Common myeloid progenitor, CD34-positive (primary cell): ENCODE results near the gene CHST7. TPM values are rescaled to one million over a fixed set of nuclear protein-coding genes. Genes with fewer than 3 reads are reported as not detected.
"Not testable (repeated sequence)": the region's sequence is repeated elsewhere in the genome, so short reads cannot be mapped to it uniquely, and the experiment has no call there.

Source experiments
- CTCF ChIA-PET: fragments of 350-600 bp; sonication (Branson Sonifier 250); formaldehyde crosslinking; loops from one replicate; lab custom pipeline; 2021; ENCODE audit warnings: antibody characterized with exemption; lab: Charles Lee
- POLR2A ChIA-PET: fragments of 350-600 bp; sonication (Branson Sonifier 250); formaldehyde crosslinking; loops from one replicate; lab custom pipeline; 2021; ENCODE audit warnings: antibody characterized with exemption; lab: Charles Lee
- DNase-seq, 3 donors: peaks; one replicate each; pipeline versions ENCODE4 v3.0.0 to v3.0.0-alpha.2; 2013
- H3K27ac ChIP-seq, 2 experiments: 1 replicate in 1 of 2; 2 replicates in 1 of 2; pipeline ENCODE4 v1.7.0; 2013; ENCODE audit warnings: inconsistent platforms in 2 of 2, low read length in 2 of 2, mild to moderate bottlenecking in 2 of 2, low read depth in 1 of 2, moderate library complexity in 1 of 2; ENCODE audit not compliant: severe bottlenecking in 2 of 2, insufficient read depth in 1 of 2, poor library complexity in 1 of 2
- H3K27me3 ChIP-seq, 5 experiments: replicated peaks in 2 of 5; 1 replicate in 3 of 5; 2 replicates in 2 of 5; pipeline versions ENCODE4 v1.6.1 to v1.7.0; 2013; ENCODE audit warnings: low read length in 4 of 5, mild to moderate bottlenecking in 2 of 5, moderate library complexity in 2 of 5, inconsistent platforms in 1 of 5; ENCODE audit not compliant: insufficient read depth in 5 of 5, control insufficient read depth in 4 of 5
- H3K36me3 ChIP-seq, 4 experiments: 1 replicate in 2 of 4; 2 replicates in 2 of 4; pipeline versions ENCODE4 v1.6.1 to v1.7.0; 2013; ENCODE audit warnings: low read length in 3 of 4, control low read depth in 1 of 4, mild to moderate bottlenecking in 1 of 4; ENCODE audit not compliant: control insufficient read depth in 4 of 4, insufficient read depth in 4 of 4
- H3K4me1 ChIP-seq, 4 experiments: 1 replicate in 3 of 4; 2 replicates in 1 of 4; pipeline versions ENCODE4 v1.6.1 to v1.7.1; 2013; ENCODE audit warnings: low read length in 3 of 4, mild to moderate bottlenecking in 3 of 4, control low read depth in 1 of 4, inconsistent platforms in 1 of 4, moderate library complexity in 1 of 4; ENCODE audit not compliant: control insufficient read depth in 4 of 4, insufficient read depth in 4 of 4; ENCODE audit errors: control extremely low read depth in 1 of 4
- H3K4me3 ChIP-seq, 7 experiments: 1 replicate in 4 of 7; 2 replicates in 3 of 7; pipeline versions ENCODE4 v1.5.1 to v1.7.0; 2013; ENCODE audit warnings: mild to moderate bottlenecking in 7 of 7, low read length in 6 of 7, moderate library complexity in 6 of 7, inconsistent platforms in 2 of 7, low read depth in 2 of 7, control low read depth in 1 of 7; ENCODE audit not compliant: insufficient read depth in 4 of 7, control insufficient read depth in 1 of 7; ENCODE audit errors: extremely low read depth in 1 of 7
- H3K9me3 ChIP-seq, 5 experiments: 1 replicate in 4 of 5; 2 replicates in 1 of 5; pipeline versions ENCODE4 v1.6.1 to v1.7.1; 2013; ENCODE audit warnings: low read length in 4 of 5, mild to moderate bottlenecking in 2 of 5, inconsistent platforms in 1 of 5, low read depth in 1 of 5, moderate library complexity in 1 of 5; ENCODE audit not compliant: control insufficient read depth in 4 of 5, insufficient read depth in 2 of 5; ENCODE audit errors: control extremely low read depth in 1 of 5
- WGBS: methylation state at CpG from one replicate; pipeline ENCODE4 v1.1.5; 2013; ENCODE audit not compliant: insufficient coverage; 5-methylcytosine and 5-hydroxymethylcytosine counted together
- polyA plus RNA-seq: library from polyadenylated mRNA; unstranded; fragments of 120-200 nt; gene quantifications from one replicate; pipeline ENCODE4 v1.2.1, GENCODE V29; 2013

Gene CHST7, protein sequence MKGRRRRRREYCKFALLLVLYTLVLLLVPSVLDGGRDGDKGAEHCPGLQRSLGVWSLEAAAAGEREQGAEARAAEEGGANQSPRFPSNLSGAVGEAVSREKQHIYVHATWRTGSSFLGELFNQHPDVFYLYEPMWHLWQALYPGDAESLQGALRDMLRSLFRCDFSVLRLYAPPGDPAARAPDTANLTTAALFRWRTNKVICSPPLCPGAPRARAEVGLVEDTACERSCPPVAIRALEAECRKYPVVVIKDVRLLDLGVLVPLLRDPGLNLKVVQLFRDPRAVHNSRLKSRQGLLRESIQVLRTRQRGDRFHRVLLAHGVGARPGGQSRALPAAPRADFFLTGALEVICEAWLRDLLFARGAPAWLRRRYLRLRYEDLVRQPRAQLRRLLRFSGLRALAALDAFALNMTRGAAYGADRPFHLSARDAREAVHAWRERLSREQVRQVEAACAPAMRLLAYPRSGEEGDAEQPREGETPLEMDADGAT
- polyA plus RNA-seq, result 1.2 TPM

DNA sequence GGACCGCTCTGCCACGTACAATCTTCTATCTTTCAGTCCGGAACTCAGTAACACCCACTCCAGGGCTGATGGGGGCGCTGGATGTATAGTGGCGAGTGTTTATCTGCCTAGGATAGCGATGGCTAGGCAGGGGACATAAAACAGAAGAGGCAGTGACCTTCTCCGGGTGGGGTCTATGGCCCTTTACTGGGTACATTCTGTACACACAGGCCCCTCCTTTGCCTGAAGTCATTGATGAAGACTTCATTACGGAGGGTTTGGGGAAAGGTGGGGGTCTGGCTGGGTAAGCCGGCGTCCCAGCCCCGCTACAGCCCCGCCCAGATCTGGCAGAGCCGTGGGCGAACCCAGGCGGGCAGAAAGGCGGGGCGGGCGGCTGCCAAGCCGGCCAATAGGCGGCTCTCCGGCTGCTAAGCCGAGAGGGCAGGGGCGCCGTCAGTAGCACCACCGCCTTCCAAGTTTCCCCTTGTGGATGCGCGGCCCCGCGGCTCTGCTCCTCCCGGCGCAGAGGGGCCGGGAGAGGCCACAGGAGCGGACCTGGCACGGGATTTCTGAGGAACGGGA is at the start of gene CHST7:
Gene CHST7, plus strand, starts transcription at position 435 of the 561 bp plus-strand sequence. CDS start 167 bp downstream, outside the sequence.
- H3K9me3 ChIP-seq, result peaks cover 0 to 9% (median 0%) of the 10 kb centered on the region in 5 experiments
- H3K4me3 ChIP-seq, result peak within 1 kb of the TSS; percentile 58 to 82 (median 67)
- DNase-seq, result peak; percentile 57 to 82 (median 77)
- H3K27ac ChIP-seq, result no peak within 1 kb of the TSS
- H3K4me1 ChIP-seq, result peaks cover 9 to 36% (median 27%) of the 10 kb centered on the region in 4 experiments
- ChIA-PET POLR2A (no interaction called here), CTCF (interaction anchor here (0.8 to 1.5 kb wide), 2 partner anchors 12 to 76 kb away, joined by 3 to 5 read pairs; no protein-coding TSS in a partner anchor)
- H3K36me3 ChIP-seq, result no peaks in the 10 kb centered on the region
- WGBS, result 37% methylated on average over 31 of the region's 35 CpGs
- peaks cover 0 to 8% (median 0%) of the 10 kb centered on the region in 5 experiments for H3K27me3 ChIP-seq

DNA sequence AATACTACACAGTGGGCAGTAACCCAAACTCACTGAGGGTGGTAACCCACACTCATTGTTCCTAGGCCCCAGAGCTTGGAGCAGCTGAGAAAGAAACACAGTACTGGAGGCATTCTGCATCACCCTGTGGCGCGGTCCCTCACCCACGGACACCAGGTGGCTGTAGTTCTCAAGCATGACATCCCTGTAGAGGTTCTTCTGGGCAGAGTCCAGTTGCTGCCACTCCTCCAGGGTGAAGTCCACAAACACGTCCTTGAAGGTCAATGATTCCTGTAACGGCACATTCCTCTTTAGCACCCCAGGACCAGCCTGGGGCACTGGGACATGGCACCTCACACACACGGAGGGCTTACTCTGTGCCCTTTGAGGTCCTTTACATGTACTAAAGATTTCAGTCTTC is 44.9 kb upstream of the CHST7 start:
- POLR2A ChIA-PET, H3K9me3 ChIP-seq, H3K4me1 ChIP-seq, H3K4me3 ChIP-seq, DNase-seq, H3K36me3 ChIP-seq, H3K27me3 ChIP-seq, CTCF ChIA-PET, H3K27ac ChIP-seq: not testable (repeated sequence)
- WGBS, result 88% methylated on average over 3 of the region's 6 CpGs

DNA sequence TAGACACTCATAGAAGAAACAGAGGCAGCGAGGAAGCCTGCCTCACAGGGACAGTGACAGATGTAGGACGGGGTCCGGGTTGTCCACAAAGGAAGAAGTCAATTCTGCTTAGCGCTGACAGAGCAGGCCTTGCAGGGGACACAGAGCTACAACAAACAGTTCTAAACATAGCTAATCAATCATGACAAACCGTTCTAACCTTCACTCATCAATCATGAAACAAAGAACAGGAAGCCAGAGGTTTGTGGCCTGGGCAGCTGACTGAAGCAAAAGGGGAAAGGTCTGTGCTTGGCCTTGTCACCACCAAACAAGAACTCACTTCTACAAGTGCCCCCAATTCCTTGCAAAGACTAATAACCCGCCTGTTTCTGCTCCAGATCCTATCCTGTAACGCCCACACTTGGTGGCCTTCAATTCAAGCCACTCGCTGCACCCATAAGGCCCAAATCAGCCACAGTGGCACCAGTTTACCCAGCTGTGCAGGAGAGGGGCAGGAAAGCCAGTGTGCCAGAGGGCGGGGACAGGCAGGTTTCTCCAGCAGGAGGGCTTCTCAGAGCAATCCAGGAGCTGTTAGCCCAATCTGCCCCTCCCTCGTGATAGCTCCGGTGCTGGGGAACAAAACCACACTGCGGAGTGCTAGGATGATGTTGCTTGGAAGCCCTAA is 43.7 kb upstream of the CHST7 start:
- POLR2A ChIA-PET, result interaction anchor here (0.7 kb wide), 1 partner anchor 1097 kb away, joined by 3 read pairs; no protein-coding TSS in a partner anchor
- H3K4me3 ChIP-seq, CTCF ChIA-PET, H3K36me3 ChIP-seq, H3K9me3 ChIP-seq, H3K4me1 ChIP-seq, H3K27me3 ChIP-seq, H3K27ac ChIP-seq: not testable (repeated sequence)
- peak in 2 of 3 donors; percentile 57 to 76 for DNase-seq
- WGBS, result 51% methylated on average over 9 of the region's 12 CpGs

DNA sequence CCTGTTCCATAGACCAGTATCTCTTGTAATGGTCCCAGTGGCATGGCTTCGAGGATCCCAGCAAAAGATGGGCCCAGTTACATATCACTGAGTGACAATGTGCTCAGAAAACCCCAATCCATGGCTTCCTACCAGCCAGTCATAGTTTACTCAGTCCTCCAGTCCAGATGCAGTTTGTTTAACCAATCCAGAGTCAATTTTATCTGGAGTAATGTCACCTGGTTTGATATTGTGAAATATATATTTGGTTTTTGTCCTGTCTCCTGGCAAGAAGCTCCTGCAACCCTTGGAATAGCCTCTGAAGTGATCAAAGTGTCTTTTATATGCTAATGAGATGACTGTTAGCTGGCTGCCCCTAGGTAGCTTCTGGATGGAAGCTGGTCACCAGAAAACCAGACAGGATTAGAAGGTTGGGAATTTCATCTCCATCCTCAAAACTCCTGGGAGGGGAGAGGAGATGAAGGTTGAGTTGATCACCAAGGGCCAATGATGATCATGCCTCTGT is 43.1 kb upstream of the CHST7 start:
- CTCF ChIA-PET, H3K4me1 ChIP-seq, H3K27ac ChIP-seq, H3K36me3 ChIP-seq, H3K27me3 ChIP-seq, DNase-seq, H3K9me3 ChIP-seq, POLR2A ChIA-PET, H3K4me3 ChIP-seq: not testable (repeated sequence)
- WGBS, result 78% methylated on average over 1 of the region's 1 CpG

DNA sequence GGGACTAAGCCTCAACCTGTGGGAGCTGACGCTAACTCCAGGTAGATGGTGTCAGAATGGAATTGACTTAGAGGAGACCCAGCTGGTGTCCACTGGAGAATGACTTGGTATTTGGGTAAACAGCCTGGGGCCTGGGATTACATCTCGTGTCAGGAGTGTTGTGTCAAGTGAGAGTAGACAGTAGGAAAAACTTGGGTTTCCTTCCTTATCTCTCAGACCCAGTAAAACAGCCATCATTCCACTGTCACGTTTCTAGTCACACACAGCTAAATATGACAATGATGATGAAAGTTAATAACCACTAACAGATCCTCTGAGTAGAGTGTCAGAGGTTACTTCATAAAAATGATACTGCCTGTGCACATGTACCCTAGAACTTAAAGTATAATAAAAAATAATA is 42.1 kb upstream of the CHST7 start:
- POLR2A ChIA-PET, result no interaction called here
- H3K9me3 ChIP-seq, result no peaks in the 10 kb centered on the region
- WGBS, result 89% methylated on average over 1 of the region's 3 CpGs
- H3K27ac ChIP-seq, result no peak overlapping the region
- DNase-seq, result no peak
- H3K27me3 ChIP-seq, result no peaks in the 10 kb centered on the region
- peaks cover 0 to 3% (median 1%) of the 10 kb centered on the region in 4 experiments for H3K36me3 ChIP-seq
- CTCF ChIA-PET, result no interaction called here
- no peak overlapping the region for H3K4me3 ChIP-seq
- peaks cover 0 to 3% (median under 1%) of the 10 kb centered on the region in 4 experiments for H3K4me1 ChIP-seq

DNA sequence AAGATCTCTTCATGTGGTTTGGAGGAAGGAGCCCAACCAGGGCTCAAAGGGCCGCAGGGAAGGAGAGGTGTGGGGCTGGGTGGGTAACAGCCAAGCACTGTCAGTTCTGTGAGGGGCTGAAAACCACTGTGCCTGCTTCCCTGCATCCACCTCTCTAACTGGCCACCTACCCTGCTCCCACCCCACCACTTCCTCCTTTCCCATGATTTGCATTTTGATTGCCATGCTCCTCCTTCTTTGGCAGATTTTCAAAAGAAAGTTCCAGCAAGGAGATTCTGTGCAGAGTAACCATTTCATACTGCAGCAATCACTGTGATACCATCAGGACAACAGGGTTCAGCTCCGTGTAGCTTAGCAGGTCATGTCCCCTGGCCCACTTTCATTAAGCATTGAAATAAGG is 30.1 kb upstream of the CHST7 start:
- 93% methylated on average over 1 of the region's 2 CpGs for WGBS
- Histone ChIP-seq H3K27ac (no peak overlapping the region), H3K27me3 (peaks cover 0 to 4% (median 0%) of the 10 kb centered on the region in 5 experiments), H3K4me1 (peaks cover 4 to 26% (median 13%) of the 10 kb centered on the region in 4 experiments), H3K9me3 (no peaks in the 10 kb centered on the region), H3K4me3 (no peak overlapping the region), H3K36me3 (peaks cover 0 to 3% (median under 1%) of the 10 kb centered on the region in 4 experiments)
- CTCF ChIA-PET, result no interaction called here
- POLR2A ChIA-PET, result no interaction called here
- DNase-seq, result peak in 2 of 3 donors; percentile 16 to 24
